Keratinocyte (primary cell): Measurements from ENCODE around the gene UQCC2.

ENCODE experiments used
- EZH2 ChIP-seq: IDR thresholded peaks from one replicate; pipeline ENCODE4 v1.6.1; 2012; ENCODE audit warnings: inconsistent platforms, mild to moderate bottlenecking, low read length, moderate library complexity
- TF ChIP-seq, protein P1 (sequence below), 3 experiments: IDR thresholded peaks in 1 of 3; conservative IDR thresholded peaks in 1 of 3; optimal IDR thresholded peaks in 1 of 3; 2 replicates in 2 of 3; 3 replicates in 1 of 3; pipeline versions ENCODE3 to v1.5.1; 2011; ENCODE audit warnings: low read length in 3 of 3, mild to moderate bottlenecking in 3 of 3, moderate library complexity in 2 of 3, control low read depth in 1 of 3, inconsistent platforms in 1 of 3; ENCODE audit not compliant: insufficient read depth in 2 of 3; ENCODE audit errors: extremely low read depth in 1 of 3

DNA sequence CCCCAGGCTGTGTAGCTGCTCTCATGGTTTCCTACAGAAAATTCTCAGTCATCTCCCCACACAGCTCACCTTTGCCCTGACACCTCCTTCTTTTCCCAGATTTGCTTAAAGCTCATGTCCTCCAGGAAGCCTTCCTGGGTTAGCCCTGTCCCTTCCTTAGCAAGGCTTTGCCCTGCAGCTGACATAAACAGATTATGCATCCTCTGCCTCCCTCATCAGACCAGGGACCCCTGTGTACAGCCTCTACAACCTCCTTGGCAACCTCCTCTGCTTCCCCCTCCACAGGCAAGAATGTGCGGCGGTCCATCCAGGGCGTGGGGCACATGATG lies 39.8 kb downstream of the UQCC2 start:
- TF ChIP-seq, protein P1, sequence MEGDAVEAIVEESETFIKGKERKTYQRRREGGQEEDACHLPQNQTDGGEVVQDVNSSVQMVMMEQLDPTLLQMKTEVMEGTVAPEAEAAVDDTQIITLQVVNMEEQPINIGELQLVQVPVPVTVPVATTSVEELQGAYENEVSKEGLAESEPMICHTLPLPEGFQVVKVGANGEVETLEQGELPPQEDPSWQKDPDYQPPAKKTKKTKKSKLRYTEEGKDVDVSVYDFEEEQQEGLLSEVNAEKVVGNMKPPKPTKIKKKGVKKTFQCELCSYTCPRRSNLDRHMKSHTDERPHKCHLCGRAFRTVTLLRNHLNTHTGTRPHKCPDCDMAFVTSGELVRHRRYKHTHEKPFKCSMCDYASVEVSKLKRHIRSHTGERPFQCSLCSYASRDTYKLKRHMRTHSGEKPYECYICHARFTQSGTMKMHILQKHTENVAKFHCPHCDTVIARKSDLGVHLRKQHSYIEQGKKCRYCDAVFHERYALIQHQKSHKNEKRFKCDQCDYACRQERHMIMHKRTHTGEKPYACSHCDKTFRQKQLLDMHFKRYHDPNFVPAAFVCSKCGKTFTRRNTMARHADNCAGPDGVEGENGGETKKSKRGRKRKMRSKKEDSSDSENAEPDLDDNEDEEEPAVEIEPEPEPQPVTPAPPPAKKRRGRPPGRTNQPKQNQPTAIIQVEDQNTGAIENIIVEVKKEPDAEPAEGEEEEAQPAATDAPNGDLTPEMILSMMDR (optimal IDR thresholded peaks at IDR 0.05 in 1 of 3, IDR thresholded peaks at IDR 0.05 in 1 of 3, conservative IDR thresholded peaks at IDR 0.05 in 1 of 3; ENCODE audit: extremely low read depth in 1 of 3, insufficient read depth in 2 of 3, low read length in 3 of 3): no peak
- no peak for TF ChIP-seq EZH2
